Nephron (organoid): ENCODE measurements around the gene TNN.

Source experiments
- H3K27ac Mint-ChIP-seq, 3 experiments: 2 replicates each; pipeline ENCODE4 v1.8.0; 2020; ENCODE audit warnings: mixed read lengths in 3 of 3, mild to moderate bottlenecking in 2 of 3, moderate library complexity in 1 of 3
- H3K27me3 Mint-ChIP-seq: 2 replicates; pipeline ENCODE4 v1.8.0; 2021; ENCODE audit warnings: low read depth, mild to moderate bottlenecking, moderate library complexity, mixed read lengths
- H3K36me3 Mint-ChIP-seq: 2 replicates; pipeline ENCODE4 v1.8.0; 2020; ENCODE audit warnings: low read depth, mixed read lengths
- H3K4me1 Mint-ChIP-seq: 2 replicates; pipeline ENCODE4 v1.8.0; 2020; ENCODE audit warnings: mixed read lengths
- H3K4me3 Mint-ChIP-seq, 3 experiments: 2 replicates each; pipeline ENCODE4 v1.8.0; 2020; ENCODE audit warnings: mild to moderate bottlenecking in 3 of 3, mixed read lengths in 3 of 3, moderate library complexity in 2 of 3
- H3K9me3 Mint-ChIP-seq: 2 replicates; pipeline ENCODE4 v1.8.0; 2020; ENCODE audit warnings: mixed read lengths
- CTCF ChIP-seq, 3 experiments: fragments of 200-600 bp; sonication (generic); IDR thresholded peaks; one replicate each; pipeline ENCODE4 v1.5.0; 2021; ENCODE audit warnings: antibody characterized with exemption in 3 of 3; ENCODE audit not compliant: unreplicated experiment in 3 of 3

The TNN gene

GRCh38 chr1:175164751-175165150 is 97.1 kb downstream of the TNN start:
- Mint-ChIP-seq H3K9me3 (no peaks in the 10 kb centered on the region), H3K4me3 (no peak overlapping the region), H3K27ac (no peak overlapping the region), H3K36me3 (peaks cover 3% of the 10 kb centered on the region), H3K27me3 (peaks cover 17% of the 10 kb centered on the region), H3K4me1 (peaks cover 15% of the 10 kb centered on the region)
- TF ChIP-seq CTCF (IDR thresholded peaks at IDR 0.05; ENCODE audit: unreplicated experiment in 3 of 3), result no peak

GRCh38 chr1:175166746-175167145 is 99.1 kb downstream of the TNN start:
- TF ChIP-seq CTCF (IDR thresholded peaks at IDR 0.05; ENCODE audit: unreplicated experiment in 3 of 3), result no peak
- Mint-ChIP-seq H3K27me3 (peaks cover 22% of the 10 kb centered on the region), H3K4me1 (peaks cover 15% of the 10 kb centered on the region), H3K9me3 (no peaks in the 10 kb centered on the region), H3K4me3 (no peak overlapping the region), H3K36me3 (peaks cover under 1% of the 10 kb centered on the region), H3K27ac (no peak overlapping the region)

- H3K27me3 Mint-ChIP-seq, result peaks cover 22% of the 10 kb centered on the region
- H3K9me3 Mint-ChIP-seq, result no peaks in the 10 kb centered on the region
- no peaks in the 10 kb centered on the region for H3K36me3 Mint-ChIP-seq
- H3K4me1 Mint-ChIP-seq, result peaks cover 13% of the 10 kb centered on the region
- H3K27ac Mint-ChIP-seq, result no peak overlapping the region
- no peak overlapping the region for H3K4me3 Mint-ChIP-seq
- no peak for TF ChIP-seq CTCF (IDR thresholded peaks at IDR 0.05; ENCODE audit: unreplicated experiment in 3 of 3)
Observed at GRCh38 chr1:175167861-175168260, 100.2 kb downstream of the TNN start.

- no peaks in the 10 kb centered on the region for H3K36me3 Mint-ChIP-seq
- H3K4me3 Mint-ChIP-seq, result no peak overlapping the region
- H3K9me3 Mint-ChIP-seq, result no peaks in the 10 kb centered on the region
- TF ChIP-seq CTCF (IDR thresholded peaks at IDR 0.05; ENCODE audit: unreplicated experiment in 3 of 3), result no peak
- H3K27me3 Mint-ChIP-seq, result peaks cover 22% of the 10 kb centered on the region
- H3K27ac Mint-ChIP-seq, result no peak overlapping the region
- H3K4me1 Mint-ChIP-seq, result peaks cover 4% of the 10 kb centered on the region
Observed at GRCh38 chr1:175168782-175169181, 101.1 kb downstream of the TNN start.

GRCh38 chr1:175169286-175170018 is 101.8 kb downstream of the TNN start:
- H3K27ac Mint-ChIP-seq, result no peak overlapping the region
- H3K36me3 Mint-ChIP-seq, result no peaks in the 10 kb centered on the region
- TF ChIP-seq CTCF (IDR thresholded peaks at IDR 0.05; ENCODE audit: unreplicated experiment in 3 of 3), result no peak
- H3K4me3 Mint-ChIP-seq, result no peak overlapping the region
- H3K4me1 Mint-ChIP-seq, result no peaks in the 10 kb centered on the region
- H3K9me3 Mint-ChIP-seq, result no peaks in the 10 kb centered on the region
- peaks cover 22% of the 10 kb centered on the region for H3K27me3 Mint-ChIP-seq
